D721Med (cell line): ENCODE results near the gene ZMIZ2.
"Not testable (repeated sequence)": the region's sequence is repeated elsewhere in the genome, so short reads cannot be mapped to it uniquely, and the experiment has no call there.

Source experiments
- DNase-seq: peaks from one replicate; pipeline ENCODE4 v3.0.0; 2011; ENCODE audit warnings: low spot score; ENCODE audit not compliant: insufficient read length
- FAIRE-seq: peaks from 2 replicates; lab custom pipeline; 2011; peaks lifted over from hg19 to GRCh38; lab: Jason Lieb, UNC
- TF ChIP-seq, protein P1 (sequence below): IDR thresholded peaks from 2 replicates; pipeline ENCODE4 v1.5.1; 2012; ENCODE audit warnings: mild to moderate bottlenecking, control low read depth; ENCODE audit not compliant: insufficient read depth; ENCODE audit errors: missing control alignments

Gene ZMIZ2, protein sequence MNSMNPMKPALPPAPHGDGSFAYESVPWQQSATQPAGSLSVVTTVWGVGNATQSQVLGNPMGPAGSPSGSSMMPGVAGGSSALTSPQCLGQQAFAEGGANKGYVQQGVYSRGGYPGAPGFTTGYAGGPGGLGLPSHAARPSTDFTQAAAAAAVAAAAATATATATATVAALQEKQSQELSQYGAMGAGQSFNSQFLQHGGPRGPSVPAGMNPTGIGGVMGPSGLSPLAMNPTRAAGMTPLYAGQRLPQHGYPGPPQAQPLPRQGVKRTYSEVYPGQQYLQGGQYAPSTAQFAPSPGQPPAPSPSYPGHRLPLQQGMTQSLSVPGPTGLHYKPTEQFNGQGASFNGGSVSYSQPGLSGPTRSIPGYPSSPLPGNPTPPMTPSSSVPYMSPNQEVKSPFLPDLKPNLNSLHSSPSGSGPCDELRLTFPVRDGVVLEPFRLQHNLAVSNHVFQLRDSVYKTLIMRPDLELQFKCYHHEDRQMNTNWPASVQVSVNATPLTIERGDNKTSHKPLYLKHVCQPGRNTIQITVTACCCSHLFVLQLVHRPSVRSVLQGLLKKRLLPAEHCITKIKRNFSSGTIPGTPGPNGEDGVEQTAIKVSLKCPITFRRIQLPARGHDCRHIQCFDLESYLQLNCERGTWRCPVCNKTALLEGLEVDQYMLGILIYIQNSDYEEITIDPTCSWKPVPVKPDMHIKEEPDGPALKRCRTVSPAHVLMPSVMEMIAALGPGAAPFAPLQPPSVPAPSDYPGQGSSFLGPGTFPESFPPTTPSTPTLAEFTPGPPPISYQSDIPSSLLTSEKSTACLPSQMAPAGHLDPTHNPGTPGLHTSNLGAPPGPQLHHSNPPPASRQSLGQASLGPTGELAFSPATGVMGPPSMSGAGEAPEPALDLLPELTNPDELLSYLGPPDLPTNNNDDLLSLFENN

DNA sequence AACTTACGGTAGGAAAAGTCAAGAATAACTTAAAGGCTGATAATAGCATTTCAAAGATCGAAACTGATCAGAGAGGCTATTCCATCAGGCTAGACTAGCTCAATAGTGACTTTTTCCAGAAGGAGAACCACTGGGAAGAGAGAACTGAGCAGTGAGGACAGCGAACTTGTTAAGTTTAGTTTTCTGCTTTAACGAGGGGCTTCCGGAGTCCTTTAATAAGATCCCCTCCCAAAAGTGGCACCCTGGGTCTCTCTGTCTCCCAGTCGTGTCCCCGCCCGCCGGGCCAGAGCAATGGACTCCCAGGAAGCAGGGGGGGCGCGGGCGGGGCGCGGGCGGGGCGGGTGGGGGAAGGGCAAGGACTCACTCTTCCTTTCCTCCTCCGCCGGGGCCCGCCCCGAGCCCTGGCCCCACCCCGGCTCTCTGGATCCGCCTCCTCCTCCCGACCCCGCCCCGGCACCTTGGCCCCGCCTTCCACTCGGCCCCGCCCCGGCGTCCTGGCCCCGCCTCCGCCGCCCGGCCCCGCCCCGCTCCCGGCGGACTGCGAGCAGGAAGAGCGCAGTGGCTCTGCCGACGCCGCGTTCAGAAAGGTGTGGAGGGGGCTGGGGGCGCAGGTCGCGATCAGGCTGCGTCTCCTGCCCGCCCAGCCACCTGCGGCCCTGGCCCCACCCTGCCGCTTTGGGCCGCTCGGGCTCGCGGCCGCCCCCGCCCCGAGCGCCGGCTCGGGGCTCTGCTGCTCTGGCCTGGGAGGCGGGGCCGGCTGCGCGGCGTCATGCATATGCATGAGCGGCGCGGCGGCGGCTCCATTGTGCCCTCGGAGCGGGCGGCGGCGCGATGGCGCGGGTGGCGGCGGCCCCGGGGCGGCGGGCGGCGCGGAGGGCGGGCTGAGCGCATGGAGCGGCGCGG, at the start of gene ZMIZ2:
TSS of gene ZMIZ2 (plus strand) at position 803 of the 903 bp plus-strand sequence. CDS start 7,403 bp downstream, outside the sequence.
- TF ChIP-seq, protein P1, sequence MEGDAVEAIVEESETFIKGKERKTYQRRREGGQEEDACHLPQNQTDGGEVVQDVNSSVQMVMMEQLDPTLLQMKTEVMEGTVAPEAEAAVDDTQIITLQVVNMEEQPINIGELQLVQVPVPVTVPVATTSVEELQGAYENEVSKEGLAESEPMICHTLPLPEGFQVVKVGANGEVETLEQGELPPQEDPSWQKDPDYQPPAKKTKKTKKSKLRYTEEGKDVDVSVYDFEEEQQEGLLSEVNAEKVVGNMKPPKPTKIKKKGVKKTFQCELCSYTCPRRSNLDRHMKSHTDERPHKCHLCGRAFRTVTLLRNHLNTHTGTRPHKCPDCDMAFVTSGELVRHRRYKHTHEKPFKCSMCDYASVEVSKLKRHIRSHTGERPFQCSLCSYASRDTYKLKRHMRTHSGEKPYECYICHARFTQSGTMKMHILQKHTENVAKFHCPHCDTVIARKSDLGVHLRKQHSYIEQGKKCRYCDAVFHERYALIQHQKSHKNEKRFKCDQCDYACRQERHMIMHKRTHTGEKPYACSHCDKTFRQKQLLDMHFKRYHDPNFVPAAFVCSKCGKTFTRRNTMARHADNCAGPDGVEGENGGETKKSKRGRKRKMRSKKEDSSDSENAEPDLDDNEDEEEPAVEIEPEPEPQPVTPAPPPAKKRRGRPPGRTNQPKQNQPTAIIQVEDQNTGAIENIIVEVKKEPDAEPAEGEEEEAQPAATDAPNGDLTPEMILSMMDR, result no peak
- peak; percentile 90 for DNase-seq

DNA sequence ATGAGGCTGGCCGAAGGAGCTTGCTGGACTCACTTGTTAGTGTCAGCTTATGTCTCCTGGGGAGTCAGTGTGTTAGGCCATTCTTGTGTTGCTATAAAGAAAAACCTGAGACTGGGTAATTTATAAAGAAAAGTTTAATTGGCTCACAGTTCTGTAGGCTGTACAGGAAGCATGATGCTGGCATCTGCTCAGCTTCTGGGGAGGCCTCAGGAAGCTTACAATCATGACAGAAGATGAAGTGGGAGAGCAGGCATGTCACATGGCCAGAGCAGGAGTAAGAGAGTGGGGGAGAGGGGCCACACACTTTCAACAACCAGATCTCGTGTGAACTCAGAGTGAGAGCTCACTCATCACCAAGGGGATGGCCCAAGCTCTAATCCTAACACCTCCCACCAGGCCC, 49.0 kb upstream of the ZMIZ2 start:
- DNase-seq, FAIRE-seq: not testable (repeated sequence)

More for the DNA sequence above, at the start of gene ZMIZ2:
- FAIRE-seq, result no peak

DNA sequence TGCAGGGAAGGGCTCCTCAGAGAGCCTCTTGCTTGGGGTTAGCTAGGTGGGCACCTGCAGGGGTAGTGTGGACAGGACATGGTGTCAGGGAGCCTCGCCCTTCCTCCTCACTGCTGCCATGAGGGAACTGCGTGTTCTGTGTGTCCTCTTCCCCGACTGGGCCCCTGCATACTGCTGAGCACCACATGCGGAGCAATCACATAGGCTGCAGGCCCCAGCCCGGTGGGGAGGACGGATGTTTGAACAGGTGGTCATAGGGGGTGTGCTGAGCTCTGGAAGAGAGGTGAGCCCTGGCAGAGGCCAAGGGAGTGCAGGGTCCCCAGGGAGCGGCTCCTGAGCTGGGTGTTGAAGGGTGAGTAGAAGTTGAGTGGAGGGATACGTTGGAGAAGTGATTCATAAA, 48.3 kb upstream of the ZMIZ2 start:
- DNase-seq (no peak), FAIRE-seq (no peak)
- TF ChIP-seq, protein P1, result no peak

DNA sequence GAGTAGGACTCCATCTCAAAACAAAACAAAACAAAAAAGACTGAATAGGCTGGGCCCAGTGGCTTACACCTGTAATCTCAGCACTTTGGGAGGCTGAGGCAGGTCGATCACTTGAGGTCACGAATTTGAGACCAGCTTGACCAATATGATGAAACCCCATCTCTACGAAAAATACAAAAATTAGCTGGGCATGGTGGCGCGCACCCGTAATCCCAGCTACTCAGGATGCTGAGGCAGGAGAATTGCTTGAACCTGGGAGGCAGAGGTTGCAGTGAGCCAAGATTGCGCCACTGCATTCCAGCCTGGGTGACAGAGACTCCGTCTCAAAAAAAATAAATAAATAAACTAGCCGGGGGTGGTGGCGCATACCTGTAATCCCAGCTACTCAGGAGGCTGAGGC, 45.3 kb upstream of the ZMIZ2 start:
- DNase-seq, FAIRE-seq: not testable (repeated sequence)

DNA sequence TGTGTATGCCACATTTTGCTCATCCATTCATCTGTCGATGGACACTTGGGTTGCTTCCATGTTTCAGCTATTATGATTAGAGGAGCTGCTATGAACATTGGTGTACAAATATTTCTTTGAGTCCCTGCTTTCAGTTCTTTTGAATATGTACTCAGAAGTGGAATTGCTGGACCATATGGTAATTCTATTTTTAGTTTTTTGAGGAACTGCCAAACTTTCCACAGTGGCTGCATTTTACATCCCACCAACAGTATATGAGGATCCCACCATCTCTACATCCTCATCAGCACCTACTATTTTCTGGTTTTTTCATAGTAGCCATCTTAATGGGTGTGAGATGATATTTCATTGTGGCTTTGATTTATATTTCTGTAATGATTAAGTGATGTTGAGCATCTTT, 44.7 kb upstream of the ZMIZ2 start:
- TF ChIP-seq, protein P1, result no peak
- no peak for FAIRE-seq
- DNase-seq, result no peak

DNA sequence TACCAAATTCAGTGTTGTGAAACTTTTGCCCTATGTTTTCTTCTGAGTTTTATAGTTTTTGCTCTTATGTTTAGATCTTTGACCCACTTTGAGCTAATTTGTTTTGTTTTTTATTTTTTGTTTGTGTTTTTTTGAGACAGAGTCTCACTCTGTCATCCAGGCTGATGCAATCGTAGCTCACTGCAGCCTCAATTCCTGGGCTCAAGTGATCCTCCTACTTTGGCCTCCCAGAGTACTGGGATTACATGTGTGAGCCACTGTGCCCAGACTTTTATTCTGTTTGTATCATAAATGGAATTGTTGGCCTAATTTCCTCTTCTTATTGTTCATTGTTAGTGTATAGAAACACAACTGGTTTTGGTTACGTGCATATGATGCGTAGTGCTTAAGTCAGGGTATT, 43.2 kb upstream of the ZMIZ2 start:
- DNase-seq (no peak), FAIRE-seq (no peak)
- TF ChIP-seq, protein P1, result no peak

DNA sequence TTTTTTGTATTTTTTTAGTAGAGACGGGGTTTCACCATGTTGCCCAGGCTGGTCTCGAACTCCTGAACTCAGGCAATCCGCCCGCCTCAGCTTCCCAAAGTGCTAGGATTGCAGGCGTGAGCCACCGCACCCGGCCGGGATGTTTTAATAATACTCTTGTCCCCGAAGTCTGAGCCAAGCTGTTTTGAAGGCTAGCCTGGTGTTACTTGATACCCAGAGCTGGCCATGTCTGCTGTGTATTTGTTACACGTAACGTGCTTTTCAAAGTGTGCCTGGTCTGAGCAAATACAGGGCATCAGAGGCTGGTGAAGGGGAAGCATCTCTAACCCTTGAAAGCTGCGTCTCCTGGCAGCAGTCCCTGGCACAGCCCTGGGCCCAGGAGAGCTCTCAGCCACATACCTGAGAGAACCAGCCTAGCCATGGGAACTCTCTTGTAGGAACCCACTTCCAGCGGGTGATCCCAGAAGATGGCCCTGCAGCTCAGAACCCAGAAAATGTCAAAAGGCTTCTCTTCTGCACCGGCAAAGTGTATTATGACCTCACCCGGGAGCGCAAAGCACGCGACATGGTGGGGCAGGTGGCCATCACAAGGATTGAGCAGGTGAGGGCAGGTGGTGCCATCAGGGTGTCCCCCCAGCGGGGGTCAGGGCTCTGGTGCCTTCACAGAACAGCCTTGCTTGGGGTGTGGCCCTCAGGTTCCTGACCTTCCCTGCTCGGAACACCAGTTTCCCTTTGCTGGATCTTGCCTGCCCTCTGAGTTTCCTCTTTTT, 41.7 kb upstream of the ZMIZ2 start:
- TF ChIP-seq, protein P1, result no peak
- no peak for FAIRE-seq
- DNase-seq, result no peak
